Activated naive CD4-positive, alpha-beta T cell treated with anti-CD3 and anti-CD28 coated beads, Interleukin-2, amount 10 ng/mL, durations not matched to agents 7 days and 5 days (primary cell): ENCODE data around the gene CCDC92.

ENCODE experiments used
- CTCF ChIA-PET: fragments of 350-600 bp; sonication (Branson Sonifier 250); formaldehyde crosslinking; loops from one replicate; lab custom pipeline; 2021; ENCODE audit warnings: antibody characterized with exemption; lab: Charles Lee
- DNase-seq: peaks from one replicate; pipeline ENCODE4 v3.0.0-alpha.2; 2020
- H3K27ac Mint-ChIP-seq: one replicate; pipeline ENCODE4 v1.8.0; 2021; ENCODE audit warnings: mild to moderate bottlenecking, moderate library complexity, mixed read lengths
- H3K27me3 Mint-ChIP-seq: one replicate; pipeline ENCODE4 v1.8.0; 2021; ENCODE audit warnings: mild to moderate bottlenecking, mixed read lengths
- H3K36me3 Mint-ChIP-seq: one replicate; pipeline ENCODE4 v1.8.0; 2021; ENCODE audit warnings: mixed read lengths
- H3K4me1 Mint-ChIP-seq: one replicate; pipeline ENCODE4 v1.8.0; 2021; ENCODE audit warnings: mixed read lengths
- H3K4me3 Mint-ChIP-seq: one replicate; pipeline ENCODE4 v1.8.0; 2021; ENCODE audit warnings: mild to moderate bottlenecking, moderate library complexity, mixed read lengths
- H3K9me3 Mint-ChIP-seq: one replicate; pipeline ENCODE4 v1.8.0; 2021; ENCODE audit warnings: mixed read lengths

CCDC92 gene

GRCh38 chr12:123982269-123982668 lies 9.6 kb upstream of the CCDC92 start:
- no peaks in the 10 kb centered on the region for H3K36me3 Mint-ChIP-seq
- H3K4me3 Mint-ChIP-seq = no peak overlapping the region
- H3K27me3 Mint-ChIP-seq = no peaks in the 10 kb centered on the region
- no peak overlapping the region for H3K27ac Mint-ChIP-seq
- peaks cover 3% of the 10 kb centered on the region for H3K4me1 Mint-ChIP-seq
- no peaks in the 10 kb centered on the region for H3K9me3 Mint-ChIP-seq
- CTCF ChIA-PET = interaction anchor here (1.4 to 7.4 kb wide), 2 partner anchors 78 to 82 kb away, joined by 5 to 63 read pairs; no protein-coding TSS in a partner anchor
- DNase-seq = no peak

DNA sequence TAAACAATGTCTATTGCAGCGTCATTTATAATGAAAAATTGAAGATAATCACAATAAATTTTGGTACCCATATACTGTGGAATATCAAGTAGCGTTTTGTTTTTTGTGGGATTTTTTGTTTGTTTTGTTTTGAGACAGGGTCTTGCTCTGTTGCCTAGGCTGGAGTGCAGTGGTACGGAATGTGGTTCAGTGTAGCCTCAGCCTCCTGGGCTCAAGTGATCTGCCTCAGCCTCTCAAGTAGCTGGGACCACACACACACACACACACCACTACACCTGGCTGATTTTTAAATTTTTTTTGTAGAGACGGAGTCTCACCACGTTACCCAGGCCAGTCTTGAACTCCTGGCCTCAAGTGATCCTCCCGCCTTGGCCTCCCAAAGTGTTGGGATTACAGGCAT lies 6.9 kb upstream of the CCDC92 start:
- Mint-ChIP-seq H3K36me3 (peaks cover 9% of the 10 kb centered on the region), H3K27ac (no peak overlapping the region), H3K4me1 (peaks cover 14% of the 10 kb centered on the region), H3K4me3 (no peak overlapping the region), H3K27me3 (no peaks in the 10 kb centered on the region), H3K9me3 (no peaks in the 10 kb centered on the region)
- DNase-seq = no peak
- CTCF ChIA-PET = no interaction called here

DNA sequence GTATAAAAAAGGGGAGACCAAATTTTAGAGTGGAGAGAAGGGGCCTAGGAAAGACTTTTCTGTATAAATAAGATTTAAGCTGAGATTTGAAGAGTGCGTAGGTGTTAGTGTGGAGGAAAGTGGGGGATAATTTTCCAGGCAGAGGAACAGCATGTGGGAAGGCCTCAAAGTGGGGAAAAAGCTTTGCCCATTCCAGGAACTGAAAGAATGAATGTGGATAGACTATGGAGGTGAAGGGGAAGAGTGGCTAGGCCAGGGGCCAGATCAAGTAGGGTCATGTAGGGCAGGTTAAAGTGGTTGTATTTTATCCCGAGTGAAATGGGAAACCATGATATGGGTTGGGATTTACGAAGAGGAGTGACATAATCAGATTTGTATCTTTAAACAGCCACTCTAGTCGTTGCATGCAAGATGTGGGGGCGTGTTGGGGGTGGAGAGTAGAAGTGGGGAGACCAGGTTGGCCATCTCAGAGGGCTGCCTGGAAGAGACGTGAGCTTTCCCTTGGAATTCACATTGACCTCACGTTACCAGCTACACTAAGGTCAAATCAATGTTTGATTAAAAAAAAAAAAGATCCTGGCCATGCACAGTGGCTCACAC lies 3.7 kb upstream of the CCDC92 start:
- DNase-seq = no peak
- peaks cover 5% of the 10 kb centered on the region for H3K27me3 Mint-ChIP-seq
- H3K9me3 Mint-ChIP-seq = no peaks in the 10 kb centered on the region
- H3K36me3 Mint-ChIP-seq = peaks cover 15% of the 10 kb centered on the region
- H3K4me3 Mint-ChIP-seq = no peak overlapping the region
- H3K27ac Mint-ChIP-seq = no peak overlapping the region
- peaks cover 22% of the 10 kb centered on the region for H3K4me1 Mint-ChIP-seq
- CTCF ChIA-PET = interaction anchor here (1.0 to 1.3 kb wide), 3 partner anchors 11 to 71 kb away, joined by 3 to 6 read pairs (median 4); no protein-coding TSS in a partner anchor

DNA sequence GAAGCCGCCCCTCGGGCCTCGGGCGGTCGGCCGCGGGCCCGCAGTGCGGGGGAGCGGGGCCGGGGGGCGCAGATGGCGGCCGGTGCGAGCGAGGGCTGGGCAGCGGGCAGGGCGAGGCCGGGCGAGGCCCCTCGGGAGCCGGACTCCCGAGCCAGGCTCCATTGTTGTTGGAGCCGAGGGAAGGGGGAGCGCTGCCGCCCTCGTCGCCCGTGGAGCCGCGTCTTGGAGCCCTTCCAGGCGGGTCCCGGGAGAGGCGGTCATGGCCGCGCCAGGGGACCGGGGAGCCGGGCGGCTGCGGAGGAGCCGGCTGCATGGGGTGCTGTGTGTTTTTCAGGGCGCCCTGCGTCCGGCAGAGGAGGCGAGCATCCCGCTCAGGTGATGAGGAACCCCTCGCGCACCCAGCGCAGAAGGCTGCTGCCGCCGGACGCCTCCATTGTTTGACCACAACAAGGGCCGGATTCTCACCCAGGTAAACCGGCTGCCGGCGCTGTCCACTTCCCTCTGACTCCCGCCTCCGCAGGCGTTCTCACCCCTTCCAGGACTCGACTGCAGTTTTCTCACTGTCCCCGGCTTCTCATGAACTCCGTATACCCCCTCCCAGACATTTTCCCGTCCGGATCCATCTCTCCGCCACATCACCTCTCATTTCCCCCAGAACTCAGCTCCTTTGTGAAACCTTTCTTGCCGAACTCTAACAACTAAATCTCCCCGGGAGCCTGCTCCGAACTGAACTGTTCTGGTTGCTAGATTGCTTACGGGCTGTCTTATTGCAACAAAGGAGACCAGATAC lies 1.1 kb upstream of the CCDC92 start:
- peak; percentile 46 for DNase-seq
- H3K36me3 Mint-ChIP-seq = peaks cover 15% of the 10 kb centered on the region
- peaks cover 27% of the 10 kb centered on the region for H3K4me1 Mint-ChIP-seq
- peak overlapping the region; percentile 89 for H3K27ac Mint-ChIP-seq
- H3K9me3 Mint-ChIP-seq = no peaks in the 10 kb centered on the region
- H3K4me3 Mint-ChIP-seq = peak overlapping the region; percentile 96
- peaks cover 13% of the 10 kb centered on the region for H3K27me3 Mint-ChIP-seq
- CTCF ChIA-PET = interaction anchor here (0.9 kb wide), 1 partner anchor 29 kb away, joined by 3 read pairs; no protein-coding TSS in a partner anchor

DNA sequence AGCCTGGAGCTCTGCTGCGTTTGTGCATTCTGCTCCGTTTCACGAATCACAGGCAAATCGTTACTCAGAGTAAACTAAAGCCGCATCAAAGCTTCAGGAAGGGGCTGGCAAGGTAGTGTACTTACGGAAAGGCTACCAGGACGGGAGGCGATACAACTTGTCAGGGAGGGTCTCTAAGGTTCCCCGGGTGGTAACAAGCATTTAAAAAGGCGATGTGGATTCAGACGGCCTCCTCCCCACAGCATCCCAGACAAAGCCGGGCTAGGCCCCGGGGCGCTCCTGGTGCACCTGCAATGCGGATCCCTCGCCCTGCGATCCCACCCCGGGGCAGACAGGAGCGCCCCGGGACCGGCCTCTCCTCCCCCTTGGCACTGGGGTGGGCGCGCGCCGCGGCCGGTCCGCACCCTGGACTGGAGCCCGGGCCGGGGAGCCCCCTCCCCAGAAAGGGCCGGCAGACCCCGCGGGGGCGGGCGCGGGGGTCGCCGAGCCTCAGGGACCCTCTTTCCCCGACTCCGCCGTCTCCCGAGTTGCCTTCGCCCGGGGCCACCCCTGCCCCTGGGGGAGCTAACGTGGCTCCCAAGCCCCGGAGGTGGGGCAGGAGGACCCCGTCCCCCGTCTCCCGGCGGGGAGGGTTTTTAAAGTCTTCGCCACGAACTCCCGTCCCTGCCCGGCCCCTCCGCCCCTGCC lies 718 bp downstream of the CCDC92 start:
- Mint-ChIP-seq H3K4me3 (peak overlapping the region; percentile 80), H3K4me1 (peaks cover 27% of the 10 kb centered on the region), H3K27me3 (peaks cover 13% of the 10 kb centered on the region), H3K9me3 (no peaks in the 10 kb centered on the region), H3K27ac (peak overlapping the region; percentile 75), H3K36me3 (peaks cover 16% of the 10 kb centered on the region)
- peak; percentile 54 for DNase-seq
- CTCF ChIA-PET = interaction anchor here (1.1 to 1.2 kb wide), 2 partner anchors 12 to 16 kb away, joined by 3 read pairs; no protein-coding TSS in a partner anchor

GRCh38 chr12:123971449-123971769 lies 1.2 kb downstream of the CCDC92 start:
- H3K4me1 Mint-ChIP-seq = peaks cover 27% of the 10 kb centered on the region
- no peak for DNase-seq
- peaks cover 13% of the 10 kb centered on the region for H3K27me3 Mint-ChIP-seq
- H3K27ac Mint-ChIP-seq = peak overlapping the region; percentile 75
- peak overlapping the region; percentile 80 for H3K4me3 Mint-ChIP-seq
- no peaks in the 10 kb centered on the region for H3K9me3 Mint-ChIP-seq
- CTCF ChIA-PET = interaction anchor here (1.1 to 1.2 kb wide), 2 partner anchors 13 to 15 kb away, joined by 3 read pairs; no protein-coding TSS in a partner anchor
- peaks cover 15% of the 10 kb centered on the region for H3K36me3 Mint-ChIP-seq

GRCh38 chr12:123967121-123967586 lies 5.5 kb downstream of the CCDC92 start:
- H3K4me3 Mint-ChIP-seq = no peak overlapping the region
- H3K4me1 Mint-ChIP-seq = peaks cover 9% of the 10 kb centered on the region
- H3K27ac Mint-ChIP-seq = no peak overlapping the region
- CTCF ChIA-PET = no interaction called here
- H3K9me3 Mint-ChIP-seq = no peaks in the 10 kb centered on the region
- no peak for DNase-seq
- H3K36me3 Mint-ChIP-seq = peaks cover 2% of the 10 kb centered on the region
- H3K27me3 Mint-ChIP-seq = peaks cover 13% of the 10 kb centered on the region

DNA sequence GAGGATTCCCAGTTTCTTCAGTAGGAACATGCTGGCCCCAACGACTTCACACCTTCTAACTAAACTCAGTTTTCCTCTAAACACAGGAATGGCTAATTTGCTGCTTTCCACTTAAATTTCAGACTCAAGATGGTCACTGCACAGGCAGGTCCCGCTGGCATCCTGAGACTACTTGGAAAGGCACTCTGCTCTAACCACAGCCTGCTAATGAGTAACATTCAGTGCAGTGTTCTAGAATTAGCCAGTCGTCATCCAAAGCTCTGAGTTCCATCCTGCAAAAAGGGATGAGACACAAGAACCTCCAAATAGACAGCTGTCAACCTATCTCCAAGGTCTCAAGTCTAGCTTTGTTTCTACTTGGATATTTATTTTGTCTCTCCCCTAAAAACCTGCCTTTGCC lies 6.0 kb downstream of the CCDC92 start:
- Mint-ChIP-seq H3K36me3 (peaks cover 2% of the 10 kb centered on the region), H3K4me3 (no peak overlapping the region), H3K27me3 (peaks cover 13% of the 10 kb centered on the region), H3K4me1 (peaks cover 7% of the 10 kb centered on the region), H3K9me3 (no peaks in the 10 kb centered on the region), H3K27ac (no peak overlapping the region)
- no peak for DNase-seq
- CTCF ChIA-PET = no interaction called here

DNA sequence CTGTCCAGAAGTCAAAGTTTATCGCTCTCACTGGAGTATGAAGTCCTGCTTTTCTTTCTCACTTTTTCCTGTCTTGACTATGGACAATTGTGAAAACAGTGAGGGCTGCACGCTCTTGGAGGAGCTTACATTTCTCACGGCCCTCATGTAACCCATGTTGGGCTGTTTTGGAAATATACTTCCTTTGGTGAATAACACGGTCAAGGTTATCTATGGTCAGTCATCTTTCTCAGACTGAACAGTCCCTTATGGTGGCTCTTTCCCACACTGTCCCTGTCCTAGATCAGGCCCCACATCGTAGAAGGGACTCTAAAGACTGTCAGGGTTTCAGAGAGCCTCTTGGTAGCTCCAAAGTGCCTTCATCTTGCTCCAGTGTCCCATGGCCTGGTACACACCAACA lies 7.2 kb downstream of the CCDC92 start:
- Mint-ChIP-seq H3K27ac (no peak overlapping the region), H3K36me3 (peaks cover 2% of the 10 kb centered on the region), H3K9me3 (no peaks in the 10 kb centered on the region), H3K4me3 (no peak overlapping the region), H3K27me3 (peaks cover 13% of the 10 kb centered on the region), H3K4me1 (no peaks in the 10 kb centered on the region)
- CTCF ChIA-PET = no interaction called here
- DNase-seq = no peak

- peaks cover 2% of the 10 kb centered on the region for H3K36me3 Mint-ChIP-seq
- peaks cover 4% of the 10 kb centered on the region for H3K27me3 Mint-ChIP-seq
- no peaks in the 10 kb centered on the region for H3K9me3 Mint-ChIP-seq
- no peak for DNase-seq
- CTCF ChIA-PET = interaction anchor here (1.0 kb wide), 1 partner anchor 23 kb away, joined by 3 read pairs; no protein-coding TSS in a partner anchor
- no peak overlapping the region for H3K27ac Mint-ChIP-seq
- no peak overlapping the region for H3K4me3 Mint-ChIP-seq
- H3K4me1 Mint-ChIP-seq = no peaks in the 10 kb centered on the region
Measured at GRCh38 chr12:123963821-123964220, 8.8 kb downstream of the CCDC92 start.

- CTCF ChIA-PET = interaction anchor here (0.6 to 1.5 kb wide), 2 partner anchors 58 to 514 kb away, joined by 3 to 6 read pairs; no protein-coding TSS in a partner anchor
Measured at GRCh38 chr12:123962513-123962912, 10.1 kb downstream of the CCDC92 start.

DNA sequence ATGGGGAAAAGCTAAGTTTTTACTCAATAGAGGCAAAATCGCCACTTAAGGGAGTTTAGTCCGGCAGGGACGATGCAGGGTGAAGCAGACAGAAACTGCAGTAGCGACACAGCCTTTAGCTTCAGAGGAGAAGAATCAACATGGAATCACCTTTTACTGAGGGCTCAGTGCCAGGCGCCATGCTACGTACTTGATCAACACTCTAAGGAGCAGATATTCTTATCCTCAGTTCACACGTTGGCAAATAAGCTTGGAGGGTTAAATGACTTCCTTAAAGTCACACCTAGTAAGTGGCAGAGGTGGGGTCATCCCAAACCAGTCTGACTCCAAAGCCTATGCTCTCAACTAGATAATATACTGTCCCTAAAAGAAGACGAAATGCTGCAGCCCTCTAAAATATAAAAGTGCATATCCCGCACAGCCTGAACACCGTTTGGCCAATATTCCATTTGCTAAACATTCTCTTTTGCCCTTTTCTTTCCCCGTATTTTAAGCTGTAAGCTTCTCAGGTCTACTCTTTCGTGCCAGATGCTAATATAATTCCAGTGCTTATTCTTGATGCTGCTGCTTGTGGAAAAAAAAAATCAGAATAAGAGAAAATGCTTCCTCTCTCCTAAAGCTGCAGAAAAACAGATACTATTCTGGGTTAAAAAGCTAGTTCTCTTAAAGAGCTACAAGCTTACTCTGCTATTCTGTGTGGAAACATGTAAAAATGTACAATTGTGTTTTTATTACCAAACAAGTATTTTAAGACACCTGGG lies 10.9 kb downstream of the CCDC92 start:
- H3K4me3 Mint-ChIP-seq = no peak overlapping the region
- no peaks in the 10 kb centered on the region for H3K9me3 Mint-ChIP-seq
- peaks cover 4% of the 10 kb centered on the region for H3K27me3 Mint-ChIP-seq
- DNase-seq = no peak
- no peaks in the 10 kb centered on the region for H3K36me3 Mint-ChIP-seq
- H3K27ac Mint-ChIP-seq = no peak overlapping the region
- no peaks in the 10 kb centered on the region for H3K4me1 Mint-ChIP-seq
- CTCF ChIA-PET = interaction anchor here (0.6 to 1.5 kb wide), 2 partner anchors 57 to 515 kb away, joined by 3 to 6 read pairs; no protein-coding TSS in a partner anchor

More at GRCh38 chr12:123962513-123962912, 10.1 kb downstream of the CCDC92 start:
- Mint-ChIP-seq H3K9me3 (no peaks in the 10 kb centered on the region), H3K4me3 (no peak overlapping the region), H3K27ac (no peak overlapping the region), H3K27me3 (peaks cover 4% of the 10 kb centered on the region), H3K4me1 (no peaks in the 10 kb centered on the region), H3K36me3 (no peaks in the 10 kb centered on the region)
- DNase-seq = no peak

DNA sequence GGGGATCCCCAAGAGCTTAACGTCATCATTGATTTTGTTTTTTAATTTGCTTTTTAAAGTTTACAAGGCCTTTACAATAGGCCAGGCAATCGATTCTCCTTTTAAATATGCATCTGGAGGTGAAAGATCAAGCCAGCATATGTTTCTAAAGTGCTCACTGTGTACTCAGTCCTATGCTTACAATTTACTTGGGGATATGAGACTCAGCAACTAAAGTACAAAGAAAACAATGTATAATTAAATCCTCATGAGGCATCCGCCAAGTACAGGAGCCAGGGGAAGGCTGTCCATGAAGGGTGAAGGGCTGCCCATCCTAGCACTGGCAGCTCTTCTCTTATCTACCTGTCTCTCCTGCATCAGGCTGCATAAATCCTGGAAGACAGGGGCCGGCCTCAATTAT lies 11.8 kb downstream of the CCDC92 start:
- no peak for DNase-seq
- CTCF ChIA-PET = no interaction called here
- Mint-ChIP-seq H3K27ac (no peak overlapping the region), H3K36me3 (no peaks in the 10 kb centered on the region), H3K4me3 (no peak overlapping the region), H3K9me3 (no peaks in the 10 kb centered on the region), H3K27me3 (peaks cover 4% of the 10 kb centered on the region), H3K4me1 (no peaks in the 10 kb centered on the region)
